ENCODE measurements around the gene IL1A.

DNA sequence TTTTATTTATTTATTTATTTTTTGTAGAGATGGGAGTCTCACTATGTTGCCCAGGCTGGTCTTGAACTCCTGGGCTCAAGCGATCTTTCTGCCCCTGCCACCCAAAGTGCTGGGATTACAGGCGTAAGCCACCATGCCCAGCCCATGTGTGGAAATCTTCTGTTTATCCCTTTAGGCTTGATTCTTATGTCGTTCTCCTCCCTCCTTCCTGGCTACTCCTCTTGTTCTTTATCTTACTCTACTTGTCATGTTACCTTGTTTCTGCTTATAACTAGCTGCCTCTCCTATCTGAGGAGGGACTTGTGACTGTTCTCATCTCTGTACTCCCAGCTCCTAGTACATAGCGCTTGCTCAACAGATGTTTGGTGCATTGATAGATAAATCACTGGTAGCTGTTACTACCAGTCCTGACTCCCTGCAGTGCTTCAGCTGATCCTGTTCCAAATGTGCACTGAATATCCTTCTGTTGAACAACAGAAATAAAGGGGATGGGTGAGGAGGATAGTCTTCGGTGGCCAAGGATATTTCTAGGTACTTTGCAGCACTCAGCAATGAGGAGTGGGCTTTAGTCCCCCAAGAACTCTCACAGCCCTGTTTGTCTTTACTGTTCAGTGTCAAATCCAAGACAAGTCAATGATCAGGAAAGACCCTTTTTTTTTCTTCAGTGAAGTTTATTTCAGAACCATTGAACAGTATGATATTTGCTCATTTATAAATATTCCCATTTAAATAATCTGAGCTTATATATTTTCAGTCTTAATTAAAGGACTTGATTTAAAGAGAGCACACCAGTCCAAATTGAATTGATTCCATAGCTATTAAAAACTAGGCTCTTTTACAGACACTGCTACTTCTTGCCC lies 45.0 kb upstream of the IL1A start:
- TF ChIP-seq, protein P1, sequence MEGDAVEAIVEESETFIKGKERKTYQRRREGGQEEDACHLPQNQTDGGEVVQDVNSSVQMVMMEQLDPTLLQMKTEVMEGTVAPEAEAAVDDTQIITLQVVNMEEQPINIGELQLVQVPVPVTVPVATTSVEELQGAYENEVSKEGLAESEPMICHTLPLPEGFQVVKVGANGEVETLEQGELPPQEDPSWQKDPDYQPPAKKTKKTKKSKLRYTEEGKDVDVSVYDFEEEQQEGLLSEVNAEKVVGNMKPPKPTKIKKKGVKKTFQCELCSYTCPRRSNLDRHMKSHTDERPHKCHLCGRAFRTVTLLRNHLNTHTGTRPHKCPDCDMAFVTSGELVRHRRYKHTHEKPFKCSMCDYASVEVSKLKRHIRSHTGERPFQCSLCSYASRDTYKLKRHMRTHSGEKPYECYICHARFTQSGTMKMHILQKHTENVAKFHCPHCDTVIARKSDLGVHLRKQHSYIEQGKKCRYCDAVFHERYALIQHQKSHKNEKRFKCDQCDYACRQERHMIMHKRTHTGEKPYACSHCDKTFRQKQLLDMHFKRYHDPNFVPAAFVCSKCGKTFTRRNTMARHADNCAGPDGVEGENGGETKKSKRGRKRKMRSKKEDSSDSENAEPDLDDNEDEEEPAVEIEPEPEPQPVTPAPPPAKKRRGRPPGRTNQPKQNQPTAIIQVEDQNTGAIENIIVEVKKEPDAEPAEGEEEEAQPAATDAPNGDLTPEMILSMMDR (IDR thresholded peaks at IDR 0.05): no peak
- TF ChIP-seq POLR2AphosphoS5 (IDR thresholded peaks at IDR 0.05) (no peak), EP300 (IDR thresholded peaks at IDR 0.05) (no peak), POLR2A (IDR thresholded peaks at IDR 0.05; ENCODE audit: low read depth) (no peak)

Data from esophagus muscularis mucosa (tissue), 4 donors.